GM12878 (cell line): ENCODE data around the gene SLC25A41. TPM values are rescaled to one million over a fixed set of nuclear protein-coding genes. Genes with fewer than 3 reads are reported as not detected.
A peak's percentile ranks its signal among the peaks of the same experiment; 100 is the strongest.

Experiments
- ATAC-seq: fragments of 200-7000 bp; cut with Tn5 transposase; 3 replicates; pipeline ENCODE4 v1.9.1; 2020; ENCODE audit warnings: mild to moderate bottlenecking, moderate library complexity
- BruUV-seq: library from RNA; stranded (reverse); fragments of 400-500 nt; replicated peaks from 2 replicates; lab custom pipeline; 2021; lab: Mats Ljungman, UMichigan
- CTCF ChIA-PET: fragments of 300-600 bp; sonication (Branson Sonifier 250); formaldehyde crosslinking; extraction: SDS; loops from one replicate; lab custom pipeline; 2021; ENCODE audit warnings: inconsistent platforms; lab: Yijun Ruan, JAX
- POLR2A ChIA-PET: fragments of 350-600 bp; formaldehyde crosslinking; extraction: SDS; loops from one replicate; lab custom pipeline; 2021; ENCODE audit warnings: inconsistent platforms; lab: Charles Lee
- RAD21 ChIA-PET: fragments of 300-600 bp; sonication (Branson Sonifier 250); formaldehyde crosslinking; loops from one replicate; lab custom pipeline; 2023; ENCODE audit warnings: antibody characterized with exemption; ENCODE audit not compliant: unreplicated experiment; lab: Charles Lee
- SMC1A ChIA-PET: fragments of 300-600 bp; sonication (Branson Sonifier 250); formaldehyde crosslinking; loops from one replicate; lab custom pipeline; 2023; ENCODE audit not compliant: unreplicated experiment, uncharacterized antibody; lab: Charles Lee
- DNase-seq: peaks from one replicate; pipeline ENCODE4 v3.0.0-alpha.2; 2011; ENCODE audit warnings: low read depth, low spot score
- FAIRE-seq: peaks from 3 replicates; lab custom pipeline; 2011; peaks lifted over from hg19 to GRCh38; lab: Jason Lieb, UNC
- H2AFZ ChIP-seq: 2 replicates; pipeline ENCODE4 v1.6.0; 2011; ENCODE audit warnings: low read depth, low read length, control low read depth; ENCODE audit not compliant: control insufficient read depth
- H3K27ac ChIP-seq: 2 replicates; pipeline ENCODE4 v1.5.1; 2011; ENCODE audit warnings: control low read depth; ENCODE audit not compliant: control insufficient read depth, insufficient read depth
- H3K27me3 ChIP-seq, 2 experiments: replicated peaks in 1 of 2; 2 replicates each; pipeline versions ENCODE4 v1.6.0 to v1.6.1; 2011; ENCODE audit warnings: low read length in 1 of 2; ENCODE audit not compliant: control insufficient read depth in 2 of 2, insufficient read depth in 2 of 2
- H3K36me3 ChIP-seq, 2 experiments: 2 replicates each; pipeline ENCODE4 v1.5.1; 2011; ENCODE audit warnings: low read length in 1 of 2; ENCODE audit not compliant: control insufficient read depth in 2 of 2, insufficient read depth in 2 of 2
- H3K4me1 ChIP-seq: 2 replicates; pipeline ENCODE4 v1.6.1; 2011; ENCODE audit warnings: mild to moderate bottlenecking, low read length, moderate library complexity, mixed read lengths; ENCODE audit not compliant: control insufficient read depth, insufficient read depth
- H3K4me2 ChIP-seq: 2 replicates; pipeline ENCODE4 v1.6.0; 2011; ENCODE audit warnings: control low read depth; ENCODE audit not compliant: control insufficient read depth, insufficient read depth
- H3K4me3 ChIP-seq: fragments of 200-600 bp; sonication (generic); 2 replicates; pipeline ENCODE4 v1.5.1; 2016
- H3K79me2 ChIP-seq: 2 replicates; pipeline ENCODE4 v1.6.0; 2011; ENCODE audit warnings: low read length; ENCODE audit not compliant: control insufficient read depth, insufficient read depth
- H3K9ac ChIP-seq: 2 replicates; pipeline ENCODE4 v1.8.0; 2011; ENCODE audit warnings: low read length, control low read depth, mixed read lengths; ENCODE audit not compliant: control insufficient read depth, insufficient read depth
- H3K9me3 ChIP-seq: replicated peaks from 3 replicates; pipeline ENCODE4 v1.5.1; 2011; ENCODE audit warnings: mild to moderate bottlenecking, low read length; ENCODE audit not compliant: control insufficient read depth, insufficient read depth
- H4K20me1 ChIP-seq: 2 replicates; pipeline ENCODE4 v1.6.0; 2011; ENCODE audit not compliant: control insufficient read depth, insufficient read depth
- BCLAF1 ChIP-seq: fragments of 450-650 bp; IDR thresholded peaks from 2 replicates; pipeline ENCODE4 v1.6.1; 2017; ENCODE audit warnings: antibody characterized with exemption, mild to moderate bottlenecking, moderate library complexity
- CBFB ChIP-seq: IDR thresholded peaks from 2 replicates; pipeline ENCODE4 v1.6.1; 2016; ENCODE audit warnings: antibody characterized with exemption, low read depth
- CHD4 ChIP-seq: fragments of 200-600 bp; sonication (generic); IDR thresholded peaks from 2 replicates; pipeline ENCODE4 v1.6.1; 2016; ENCODE audit warnings: mild to moderate bottlenecking
- EZH2 ChIP-seq: IDR thresholded peaks from 2 replicates; pipeline ENCODE4 v1.6.1; 2012; ENCODE audit warnings: low read depth, mild to moderate bottlenecking, control low read depth, inconsistent platforms, low read length, borderline replicate concordance; ENCODE audit not compliant: control insufficient read depth
- IRF3 ChIP-seq: fragments of 450-650 bp; IDR thresholded peaks from 2 replicates; pipeline ENCODE4 v1.6.1; 2014; ENCODE audit warnings: mild to moderate bottlenecking
- KLF5 ChIP-seq: fragments of 450-650 bp; IDR thresholded peaks from 2 replicates; pipeline ENCODE4 v1.6.1; 2014; ENCODE audit warnings: mild to moderate bottlenecking; ENCODE audit not compliant: partially characterized antibody
- MEF2A ChIP-seq: IDR thresholded peaks from 2 replicates; pipeline ENCODE4 v1.6.1; 2011; ENCODE audit warnings: low read depth, mild to moderate bottlenecking, low read length, moderate library complexity; ENCODE audit not compliant: insufficient read depth
- MEF2B ChIP-seq: fragments of 450-650 bp; IDR thresholded peaks from 2 replicates; pipeline ENCODE4 v1.6.1; 2018; ENCODE audit warnings: mild to moderate bottlenecking, moderate library complexity; ENCODE audit not compliant: partially characterized antibody, poor library complexity, severe bottlenecking
- NR2C2 ChIP-seq: IDR thresholded peaks from 2 replicates; pipeline ENCODE4 v1.6.1; 2011; ENCODE audit warnings: borderline replicate concordance, low read depth; ENCODE audit not compliant: control insufficient read depth, insufficient read length
- POU2F2 ChIP-seq: IDR thresholded peaks from 3 replicates; pipeline ENCODE4 v1.6.1; 2011; ENCODE audit warnings: low read depth, mild to moderate bottlenecking, low read length, borderline replicate concordance
- RB1 ChIP-seq: fragments of 450-650 bp; formaldehyde crosslinking; IDR thresholded peaks from 2 replicates; pipeline ENCODE4 v1.6.1; 2017; ENCODE audit warnings: mild to moderate bottlenecking, borderline replicate concordance
- SIN3A ChIP-seq: IDR thresholded peaks from 2 replicates; pipeline ENCODE4 v1.6.1; 2012; ENCODE audit warnings: low read depth, low read length, improper control_type of control experiment
- SREBF2 ChIP-seq: IDR thresholded peaks from 2 replicates; pipeline ENCODE4 v1.6.1; 2012; ENCODE audit warnings: mild to moderate bottlenecking, low read length
- TCF12 ChIP-seq: IDR thresholded peaks from 2 replicates; pipeline ENCODE4 v1.6.1; 2011; ENCODE audit warnings: low read depth, mild to moderate bottlenecking, low read length
- ZNF207 ChIP-seq: fragments of 450-650 bp; IDR thresholded peaks from 2 replicates; pipeline ENCODE4 v1.6.1; 2014; ENCODE audit warnings: antibody characterized with exemption, mild to moderate bottlenecking, borderline replicate concordance
- WGBS: methylation state at CpG from one replicate; pipeline ENCODE4 v1.1.6; 2016; ENCODE audit warnings: low lambda C conversion rate; ENCODE audit not compliant: insufficient replicate concordance, insufficient coverage; ENCODE audit errors: missing lambda C conversion rate; 5-methylcytosine and 5-hydroxymethylcytosine counted together
- in situ Hi-C: fragments of 300-500 bp; cut with MboI; formaldehyde crosslinking; loops from 9 replicates; pipeline ENCODE4 v1.14.3; 2018; ENCODE audit warnings: mixed read lengths
- intact Hi-C: fragments of 100-400 bp; cut with micrococcal nuclease; formaldehyde crosslinking; loops from one replicate; pipeline ENCODE4 v1.14.2; 2022; ENCODE audit not compliant: unreplicated experiment
- polyA plus RNA-seq, 11 experiments: library from polyadenylated mRNA; depleted of rRNA in 4 of 11; unstranded in 6 of 11; stranded (reverse) in 5 of 11; fragments of >200 nt; fragmentation: Nextera tagmentation in 4 of 11; fragmentation: Illumina TruSeq in 1 of 11; extraction: Ambion mirVana in 4 of 11; extraction: Trizol in 1 of 11; gene quantifications; 1 replicate in 1 of 11; 2 replicates in 10 of 11; pipeline versions ENCODE4 v1.2.1 to v1.2.3, GENCODE V29; 2011 to 2016; ENCODE audit warnings: inconsistent platforms in 2 of 11, missing spikeins in 2 of 11, low read depth in 1 of 11
- total RNA-seq, 4 experiments: library from RNA; depleted of rRNA in 3 of 4; stranded (reverse); fragments of >200 nt in 3 of 4; fragmentation: Illumina TruSeq in 1 of 4; extraction: Trizol in 1 of 4; gene quantifications; 2 replicates each; pipeline versions ENCODE4 v1.2.1 to v1.2.3, GENCODE V29; 2013 to 2021

Gene SLC25A41
- total and polyA plus RNA-seq, 10 of the 15 experiments (the other 5 are each of a cell fraction or from before 2014, with no cell fraction given): 0.23 to 1.2 (median 0.43) TPM; not detected in 2

- Histone ChIP-seq H3K27ac (peak within 1 kb of the TSS; percentile 94), H3K9ac (peak within 1 kb of the TSS; percentile 82), H3K9me3 (peaks cover 10% of the 10 kb centered on the region; the same call in 2 of the 3 replicates), H3K79me2 (peaks cover 18% of the 10 kb centered on the region), H3K4me3 (peak within 1 kb of the TSS; percentile 80), H2AFZ (peak within 1 kb of the TSS; percentile 81), H3K36me3 (peaks cover 6 to 17% of the 10 kb centered on the region in 2 experiments; a peak in 3 of 4 replicates), H3K27me3 (no peaks in the 10 kb centered on the region), H4K20me1 (no peaks in the 10 kb centered on the region), H3K4me1 (peaks cover 10% of the 10 kb centered on the region), H3K4me2 (peak within 1 kb of the TSS; percentile 95)
- WGBS: 4% methylated on average over 40 of the region's 70 CpGs
- RAD21 ChIA-PET: interaction anchor here (0.6 to 2.1 kb wide), 9 partner anchors 21 to 404 kb away, joined by 3 to 11 read pairs (median 3); partner anchors contain the start of genes CLPP, DENND1C and KHSRP
- peak; percentile 40 for DNase-seq
- POLR2A ChIA-PET: interaction anchor here (1.8 kb wide), 1 partner anchor 22 kb away, joined by 10 read pairs; the partner anchor contains the start of gene DENND1C
- SMC1A ChIA-PET: interaction anchor here (1.0 to 1.1 kb wide), 3 partner anchors 48 to 63 kb away, joined by 3 read pairs; no protein-coding TSS in a partner anchor
- FAIRE-seq: no peak
- ATAC-seq: peak; percentile 70
- BruUV-seq: no TSS peak
- intact Hi-C loops (loop anchor here (1.0 to 2.0 kb wide), 2 partner anchors 34 to 45 kb away; no protein-coding TSS in a partner anchor), in situ Hi-C loops (no loop called here)
- CTCF ChIA-PET: interaction anchor here (1.0 to 2.0 kb wide), 3 partner anchors 22 to 44 kb away, joined by 3 to 7 read pairs (median 5); partner anchors contain the start of gene DENND1C
- TF ChIP-seq BCLAF1 (no peak), RB1 (no peak; the same call in 1 of the 2 replicates), MEF2A (no peak), IRF3 (no peak), EZH2 (no peak), ZNF207 (no peak), SREBF2 (no peak), CHD4 (no peak), KLF5 (no peak), MEF2B (no peak), NR2C2 (no peak), SIN3A (no peak; the same call in 1 of the 2 replicates), TCF12 (0 out of 2 replicates have a peak, but pooled peaks have one; percentile 32), POU2F2 (no peak), CBFB (no peak)
Observed at GRCh38 chr19:6459262-6460098, 25.9 kb upstream of the SLC25A41 start, which contains the start of gene SLC25A23. Gene SLC25A23, minus strand, starts transcription at chr19:6459792. Its CDS starts 164 bp downstream, at chr19:6459628.
